ENCODE results near the gene C1orf52.
A peak's percentile ranks its signal among the peaks of the same experiment; 100 is the strongest.

C1orf52 gene

DNA sequence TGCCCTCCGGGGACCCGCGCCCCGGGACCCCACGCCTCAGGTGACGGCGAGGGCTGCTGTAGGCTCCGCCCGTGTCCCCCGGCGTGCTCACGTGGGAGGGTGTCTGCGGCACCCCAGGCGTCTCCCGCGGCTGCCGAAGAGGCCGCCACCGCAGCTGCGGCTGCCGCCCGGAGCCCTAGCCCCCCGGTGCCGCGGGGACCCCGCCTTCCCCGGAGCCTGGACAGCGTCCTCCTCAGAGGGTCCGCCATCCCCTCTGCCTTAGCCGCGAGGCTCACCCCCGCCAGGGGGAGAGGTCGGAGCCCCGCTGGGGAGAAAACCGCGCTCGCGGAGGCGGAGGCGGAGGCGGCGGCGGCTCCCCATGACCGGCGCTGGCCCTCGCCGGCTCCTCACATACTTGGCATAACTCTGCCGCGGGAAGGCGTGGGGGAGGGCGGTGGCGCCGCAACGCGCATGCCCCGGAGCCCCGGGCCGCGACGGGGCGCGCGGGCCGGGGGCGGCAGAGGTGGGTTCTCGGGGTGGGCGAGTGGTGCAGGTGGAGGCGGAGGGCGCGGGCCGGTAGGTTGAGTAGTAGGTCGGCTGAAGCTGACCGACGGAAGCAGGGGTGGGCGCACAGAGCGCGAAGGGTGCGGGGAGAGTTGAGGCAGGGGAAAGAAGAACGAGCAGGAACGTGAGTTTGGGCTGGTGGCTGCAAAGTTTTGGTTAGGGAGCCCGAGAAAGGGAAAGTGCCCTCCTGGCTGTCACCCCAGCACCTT, 57.9 kb downstream of the C1orf52 start:
- H3K4me3 ChIP-seq (ENCODE audit: control insufficient read depth, low read depth, low read length): peak overlapping the region; percentile 70
- peak; percentile 26 for DNase-seq (ENCODE audit: low read depth)
- TF ChIP-seq, protein P1, sequence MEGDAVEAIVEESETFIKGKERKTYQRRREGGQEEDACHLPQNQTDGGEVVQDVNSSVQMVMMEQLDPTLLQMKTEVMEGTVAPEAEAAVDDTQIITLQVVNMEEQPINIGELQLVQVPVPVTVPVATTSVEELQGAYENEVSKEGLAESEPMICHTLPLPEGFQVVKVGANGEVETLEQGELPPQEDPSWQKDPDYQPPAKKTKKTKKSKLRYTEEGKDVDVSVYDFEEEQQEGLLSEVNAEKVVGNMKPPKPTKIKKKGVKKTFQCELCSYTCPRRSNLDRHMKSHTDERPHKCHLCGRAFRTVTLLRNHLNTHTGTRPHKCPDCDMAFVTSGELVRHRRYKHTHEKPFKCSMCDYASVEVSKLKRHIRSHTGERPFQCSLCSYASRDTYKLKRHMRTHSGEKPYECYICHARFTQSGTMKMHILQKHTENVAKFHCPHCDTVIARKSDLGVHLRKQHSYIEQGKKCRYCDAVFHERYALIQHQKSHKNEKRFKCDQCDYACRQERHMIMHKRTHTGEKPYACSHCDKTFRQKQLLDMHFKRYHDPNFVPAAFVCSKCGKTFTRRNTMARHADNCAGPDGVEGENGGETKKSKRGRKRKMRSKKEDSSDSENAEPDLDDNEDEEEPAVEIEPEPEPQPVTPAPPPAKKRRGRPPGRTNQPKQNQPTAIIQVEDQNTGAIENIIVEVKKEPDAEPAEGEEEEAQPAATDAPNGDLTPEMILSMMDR (conservative IDR thresholded peaks at IDR 0.05; ENCODE audit: control insufficient read depth, insufficient read depth, low read depth, low read length): no peak

DNA sequence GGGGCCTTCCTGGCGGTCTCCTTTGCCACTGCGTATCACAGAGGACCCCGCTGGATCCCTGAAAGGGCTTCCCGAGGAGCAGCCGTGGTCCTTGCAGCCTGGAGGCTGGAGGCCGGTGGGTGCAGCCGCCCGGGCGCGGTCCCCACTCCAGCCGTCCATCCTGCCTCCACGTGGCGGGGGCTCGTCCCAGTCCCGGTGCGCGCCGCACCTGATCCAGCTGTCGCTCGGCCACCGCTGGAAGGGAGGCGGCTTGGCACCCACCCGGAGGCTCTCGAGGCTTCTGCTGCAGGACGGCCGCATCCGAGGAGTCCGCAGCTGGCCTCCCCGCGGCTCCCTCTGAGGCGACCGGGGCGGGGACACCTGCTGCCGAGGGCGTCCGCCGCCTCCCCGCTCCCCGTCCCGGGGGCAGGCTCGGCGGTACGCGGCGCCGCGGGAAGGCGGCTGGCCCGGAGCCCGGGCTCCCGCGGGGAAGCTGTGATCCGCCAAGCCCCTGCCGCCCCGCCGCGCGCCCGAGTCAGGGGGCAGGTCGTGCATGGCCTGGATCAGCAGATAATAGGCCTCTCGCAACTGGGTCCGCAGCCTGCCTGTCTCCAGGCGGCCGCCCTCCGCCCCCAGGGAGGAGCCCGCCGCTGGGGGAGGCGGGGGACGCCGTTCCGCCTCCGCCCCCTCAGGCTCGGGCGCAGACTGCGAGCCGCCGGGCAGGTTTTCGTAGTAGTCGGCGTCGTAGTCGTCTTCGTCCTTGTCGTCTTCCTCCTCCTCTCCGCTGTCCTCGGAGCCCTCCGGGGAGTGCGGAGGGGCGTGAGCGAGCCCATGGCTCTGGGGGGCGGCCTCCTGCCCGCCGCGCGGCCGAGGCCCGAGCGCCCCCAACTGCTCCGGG, 58.8 kb downstream of the C1orf52 start, which contains the start of gene SYDE2:
Gene SYDE2, minus strand, starts transcription at position 554 of the 877 bp plus-strand sequence. Its CDS starts 20 bp downstream, at position 534.
- TF ChIP-seq, protein P1 (conservative IDR thresholded peaks at IDR 0.05; ENCODE audit: control insufficient read depth, insufficient read depth, low read depth, low read length): no peak
- peak; percentile 49 for DNase-seq (ENCODE audit: low read depth)
- H3K4me3 ChIP-seq (ENCODE audit: control insufficient read depth, low read depth, low read length): peak within 1 kb of the TSS; percentile 70

Data from fibroblast of mammary gland (primary cell).